ENCODE measurements around the gene ARID1B.

GRCh38 chr6:157034436-157035230 is 257.5 kb downstream of the ARID1B start:
- TF ChIP-seq, protein P1, sequence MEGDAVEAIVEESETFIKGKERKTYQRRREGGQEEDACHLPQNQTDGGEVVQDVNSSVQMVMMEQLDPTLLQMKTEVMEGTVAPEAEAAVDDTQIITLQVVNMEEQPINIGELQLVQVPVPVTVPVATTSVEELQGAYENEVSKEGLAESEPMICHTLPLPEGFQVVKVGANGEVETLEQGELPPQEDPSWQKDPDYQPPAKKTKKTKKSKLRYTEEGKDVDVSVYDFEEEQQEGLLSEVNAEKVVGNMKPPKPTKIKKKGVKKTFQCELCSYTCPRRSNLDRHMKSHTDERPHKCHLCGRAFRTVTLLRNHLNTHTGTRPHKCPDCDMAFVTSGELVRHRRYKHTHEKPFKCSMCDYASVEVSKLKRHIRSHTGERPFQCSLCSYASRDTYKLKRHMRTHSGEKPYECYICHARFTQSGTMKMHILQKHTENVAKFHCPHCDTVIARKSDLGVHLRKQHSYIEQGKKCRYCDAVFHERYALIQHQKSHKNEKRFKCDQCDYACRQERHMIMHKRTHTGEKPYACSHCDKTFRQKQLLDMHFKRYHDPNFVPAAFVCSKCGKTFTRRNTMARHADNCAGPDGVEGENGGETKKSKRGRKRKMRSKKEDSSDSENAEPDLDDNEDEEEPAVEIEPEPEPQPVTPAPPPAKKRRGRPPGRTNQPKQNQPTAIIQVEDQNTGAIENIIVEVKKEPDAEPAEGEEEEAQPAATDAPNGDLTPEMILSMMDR (IDR thresholded peaks at IDR 0.05; ENCODE audit: poor library complexity) = peak; percentile 58
- no peak for TF ChIP-seq EZH2 (IDR thresholded peaks at IDR 0.05; ENCODE audit: borderline replicate concordance)
